ENCODE data around the gene SLC23A2.
A peak's percentile ranks its signal among the peaks of the same experiment; 100 is the strongest.
"Not testable (repeated sequence)": the region's sequence is repeated elsewhere in the genome, so short reads cannot be mapped to it uniquely, and the experiment has no call there.

SLC23A2 gene
- 33.1 to 36.2 reads per million in 2 donors for total RNA-seq

GRCh38 chr20:5001174-5002076 is at the start of gene SLC23A2:
Gene SLC23A2 (minus strand): TSS chr20:5001510. CDS start chr20:4932562, 68,948 bp downstream.
- peak; percentile 26 to 75 (median 55) for DNase-seq

GRCh38 chr20:5046656-5047339 is 45.5 kb upstream of the SLC23A2 start:
- no peak for DNase-seq

- no peak for DNase-seq
Observed at GRCh38 chr20:5045906-5046305, 44.6 kb upstream of the SLC23A2 start.

GRCh38 chr20:5044075-5044620 is 42.8 kb upstream of the SLC23A2 start:
- DNase-seq, result no peak

- DNase-seq, result no peak
Observed at GRCh38 chr20:5041433-5041832, 40.1 kb upstream of the SLC23A2 start.

- no peak for DNase-seq
Observed at GRCh38 chr20:5040345-5040744, 39.0 kb upstream of the SLC23A2 start.

GRCh38 chr20:5039889-5040288 is 38.6 kb upstream of the SLC23A2 start:
- DNase-seq, result no peak

GRCh38 chr20:5039255-5039657 is 37.9 kb upstream of the SLC23A2 start:
- peak in 2 of 5 experiments; percentile 66 to 75 for DNase-seq

GRCh38 chr20:5036828-5037227 is 35.5 kb upstream of the SLC23A2 start:
- DNase-seq, result no peak

- DNase-seq, result not testable (repeated sequence)
Observed at GRCh38 chr20:5035518-5035917, 34.2 kb upstream of the SLC23A2 start.

GRCh38 chr20:5033566-5033965 is 32.3 kb upstream of the SLC23A2 start:
- DNase-seq, result no peak

- not testable (repeated sequence) for DNase-seq
Observed at GRCh38 chr20:5031701-5032100, 30.4 kb upstream of the SLC23A2 start.

GRCh38 chr20:5031206-5031557 is 29.9 kb upstream of the SLC23A2 start:
- no peak for DNase-seq

GRCh38 chr20:5030348-5031205 is 29.3 kb upstream of the SLC23A2 start:
- DNase-seq, result no peak

GRCh38 chr20:5028258-5029059 is 27.1 kb upstream of the SLC23A2 start:
- DNase-seq, result not testable (repeated sequence)

- DNase-seq, result no peak
Observed at GRCh38 chr20:5024982-5025381, 23.7 kb upstream of the SLC23A2 start.

GRCh38 chr20:5024103-5024502 is 22.8 kb upstream of the SLC23A2 start:
- DNase-seq, result no peak

GRCh38 chr20:5023171-5023570 is 21.9 kb upstream of the SLC23A2 start:
- not testable (repeated sequence) for DNase-seq

- DNase-seq, result no peak
Observed at GRCh38 chr20:5020760-5021159, 19.4 kb upstream of the SLC23A2 start.

- no peak for DNase-seq
Observed at GRCh38 chr20:5013682-5014447, 12.6 kb upstream of the SLC23A2 start.

- DNase-seq, result no peak
Observed at GRCh38 chr20:5008759-5009158, 7.4 kb upstream of the SLC23A2 start.

Data from T-helper 2 cell (primary cell).